GM21737 (cell line): ENCODE measurements around the gene SGCE.

Experiments used
- ATAC-seq: cut with Tn5 transposase; IDR thresholded peaks from one replicate; pipeline ENCODE4 v1.9.1; 2021; ENCODE audit warnings: mild to moderate bottlenecking, moderate library complexity; ENCODE audit not compliant: unreplicated experiment

SGCE gene

DNA sequence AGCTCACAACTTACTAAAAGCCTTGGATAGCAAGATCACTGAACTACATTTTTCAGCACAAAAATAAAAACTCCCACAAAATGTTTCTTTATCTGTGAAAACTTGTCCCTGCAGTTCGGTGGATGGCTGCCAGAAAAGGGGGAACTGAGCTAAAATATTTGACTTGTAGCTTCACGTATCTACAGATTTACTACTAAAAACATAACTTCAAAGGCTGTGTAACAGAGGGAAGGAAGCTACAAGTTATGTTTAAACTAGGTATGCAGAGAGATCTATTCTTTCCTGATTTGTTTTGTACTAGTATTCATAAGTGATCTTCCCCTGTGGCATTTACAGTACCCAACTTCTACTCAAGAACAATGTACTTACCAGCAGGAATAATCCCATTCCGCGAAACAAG is 25.1 kb downstream of the SGCE start:
- ATAC-seq: no peak

GRCh38 chr7:94623820-94624219 is 32.1 kb downstream of the SGCE start:
- ATAC-seq: no peak

DNA sequence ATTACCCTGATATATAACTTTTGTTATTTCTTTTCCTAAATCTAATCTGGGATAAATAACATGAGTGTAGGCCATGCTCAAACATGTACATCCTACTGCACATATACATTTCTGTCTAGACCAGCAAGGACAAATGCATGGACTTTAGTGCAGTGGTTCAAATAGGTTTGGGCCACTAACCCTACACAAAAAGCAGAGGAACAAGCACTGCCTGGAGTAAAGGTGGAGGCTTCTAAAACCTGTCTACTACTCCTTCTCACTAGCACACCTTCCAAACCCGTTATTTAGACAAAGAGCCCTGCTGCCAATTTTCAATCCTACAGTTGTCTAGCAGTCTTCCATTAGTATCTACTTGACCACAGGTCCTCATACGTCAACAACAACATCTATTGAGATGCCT is 34.8 kb downstream of the SGCE start:
- ATAC-seq: no peak

GRCh38 chr7:94620703-94621118 is 35.2 kb downstream of the SGCE start:
- ATAC-seq: peak; percentile 98

GRCh38 chr7:94618126-94618525 is 37.8 kb downstream of the SGCE start:
- ATAC-seq: no peak

- ATAC-seq: no peak
Measured at GRCh38 chr7:94616855-94617254, 39.1 kb downstream of the SGCE start.

DNA sequence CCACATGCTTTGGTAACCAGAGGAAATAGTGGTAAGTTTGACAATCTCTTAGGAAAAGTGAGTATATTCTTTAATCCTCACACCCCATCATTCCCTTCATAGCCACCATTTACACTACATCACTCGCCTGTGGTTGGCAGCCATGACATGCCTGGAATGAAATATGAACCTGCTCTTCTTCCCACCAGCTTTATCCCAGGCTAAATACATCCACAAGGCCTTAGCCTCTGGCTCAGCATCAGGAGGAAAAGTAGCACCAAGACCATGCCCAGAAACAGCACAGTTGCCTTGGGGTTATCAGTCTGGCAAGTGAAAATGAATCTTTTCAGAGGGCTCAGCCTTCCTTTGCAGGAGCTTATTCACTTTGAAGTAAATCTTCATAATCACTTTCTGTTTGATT is 40.3 kb downstream of the SGCE start:
- ATAC-seq: no peak

- no peak for ATAC-seq
Measured at GRCh38 chr7:94612661-94613060, 43.3 kb downstream of the SGCE start.

DNA sequence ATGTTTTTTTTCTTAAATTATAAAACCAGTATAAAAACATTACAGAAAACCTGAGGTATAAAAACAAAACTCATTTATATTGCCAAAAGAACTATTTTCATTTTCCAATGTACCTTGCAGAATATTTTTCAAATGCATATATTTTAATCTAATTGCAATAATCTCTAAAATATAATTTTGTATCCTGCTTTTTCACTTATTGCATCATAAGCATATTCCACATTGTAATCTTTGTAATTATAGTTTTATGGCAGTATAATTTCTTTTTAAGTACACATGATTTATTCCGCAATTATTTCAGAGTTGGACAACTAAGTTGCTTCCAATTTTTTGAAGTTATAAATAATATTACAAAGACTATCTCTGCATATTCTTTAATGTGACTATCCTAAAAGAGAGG is 43.7 kb downstream of the SGCE start:
- ATAC-seq: no peak

DNA sequence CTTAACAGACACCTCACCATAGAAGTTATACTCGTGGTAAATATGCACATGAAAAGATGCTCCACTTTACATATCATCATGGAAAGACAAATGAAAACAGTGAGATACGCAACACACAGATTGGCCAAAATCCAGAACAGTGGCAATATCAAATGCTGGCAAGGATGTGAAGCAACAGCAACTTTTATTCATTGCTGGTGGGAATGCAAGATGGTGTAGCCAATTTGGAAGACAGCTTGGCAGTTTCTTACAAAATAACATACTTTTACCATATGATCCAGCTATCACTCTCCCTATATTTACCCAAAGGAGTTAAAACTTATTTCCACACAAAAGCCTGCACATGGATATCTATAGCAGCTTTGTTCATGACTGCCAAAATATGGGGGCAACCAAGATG is 46.4 kb downstream of the SGCE start:
- no peak for ATAC-seq

DNA sequence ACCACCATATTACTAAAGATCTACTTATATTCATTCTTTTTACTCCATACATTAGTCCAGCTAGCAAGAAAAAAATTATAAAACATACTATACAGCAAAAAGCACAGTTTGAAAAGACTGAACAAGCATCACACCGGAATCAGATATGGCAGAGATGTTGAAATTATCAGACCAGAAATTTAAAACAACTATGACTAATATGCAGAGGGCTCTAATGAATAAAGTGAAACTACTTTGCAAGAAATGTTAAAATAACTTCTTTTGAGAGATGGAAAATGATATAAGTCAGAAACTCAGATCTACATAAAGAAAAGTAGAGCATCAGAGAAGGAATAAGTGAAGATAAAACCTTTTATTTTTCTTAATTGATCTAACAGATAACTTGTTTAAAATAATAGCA is 50.9 kb downstream of the SGCE start:
- ATAC-seq: no peak

DNA sequence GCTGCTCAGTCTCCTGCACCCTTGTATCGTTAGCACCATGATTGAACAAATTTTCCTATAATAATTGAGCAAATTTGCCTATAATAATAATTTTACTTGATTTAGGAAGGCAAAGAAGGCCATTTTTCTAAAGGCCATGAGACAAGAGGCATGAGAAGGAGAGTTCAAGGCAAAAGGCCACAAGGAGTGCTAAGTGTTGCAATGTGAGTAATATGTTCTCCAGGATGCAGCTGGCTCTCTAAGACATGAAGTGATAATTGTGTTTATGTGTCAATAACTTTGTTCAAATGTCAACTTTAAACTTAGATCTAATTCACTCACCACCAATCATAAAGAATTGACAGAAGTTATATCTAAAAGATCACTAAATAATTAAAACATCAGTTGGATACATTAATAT is 53.8 kb downstream of the SGCE start:
- no peak for ATAC-seq

- no peak for ATAC-seq
Measured at GRCh38 chr7:94600267-94600666, 55.7 kb downstream of the SGCE start.

DNA sequence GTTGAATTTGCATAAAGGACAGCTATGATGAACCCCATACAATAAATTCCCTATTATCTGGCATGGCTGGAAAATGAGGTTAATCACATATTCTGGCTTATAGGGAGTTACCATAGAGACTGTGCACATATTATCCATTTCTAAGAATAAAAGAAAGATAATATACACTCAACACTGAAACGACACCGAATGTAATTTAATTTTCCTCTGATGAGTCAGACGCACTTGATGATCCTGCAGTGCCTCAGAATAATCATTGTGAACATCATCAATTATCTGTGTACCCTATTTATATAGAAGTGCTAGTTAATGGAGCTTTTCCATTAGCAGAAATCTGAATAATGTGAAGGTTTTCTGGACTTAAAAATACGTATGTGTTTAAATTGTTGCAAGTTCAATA is 60.2 kb downstream of the SGCE start:
- no peak for ATAC-seq

- ATAC-seq: no peak
Measured at GRCh38 chr7:94594882-94595281, 61.1 kb downstream of the SGCE start.

DNA sequence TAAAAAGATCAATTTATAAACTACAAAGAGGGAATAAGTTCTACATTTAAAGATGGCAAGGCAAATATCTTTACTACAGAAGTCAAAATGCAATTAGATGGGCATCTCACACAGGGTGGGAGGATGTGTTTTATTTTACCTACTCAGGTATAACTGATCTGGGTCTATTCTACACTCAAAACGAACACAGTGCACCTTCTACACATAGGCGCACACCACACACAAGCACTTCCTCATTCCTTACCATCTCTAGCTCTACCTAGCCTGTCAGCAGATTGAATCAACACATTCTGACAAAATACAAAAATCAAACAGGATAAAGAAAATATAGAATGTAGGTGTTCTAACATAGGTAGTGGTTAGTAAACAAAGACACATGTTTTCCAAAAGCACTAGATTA is 64.8 kb downstream of the SGCE start:
- ATAC-seq: no peak

DNA sequence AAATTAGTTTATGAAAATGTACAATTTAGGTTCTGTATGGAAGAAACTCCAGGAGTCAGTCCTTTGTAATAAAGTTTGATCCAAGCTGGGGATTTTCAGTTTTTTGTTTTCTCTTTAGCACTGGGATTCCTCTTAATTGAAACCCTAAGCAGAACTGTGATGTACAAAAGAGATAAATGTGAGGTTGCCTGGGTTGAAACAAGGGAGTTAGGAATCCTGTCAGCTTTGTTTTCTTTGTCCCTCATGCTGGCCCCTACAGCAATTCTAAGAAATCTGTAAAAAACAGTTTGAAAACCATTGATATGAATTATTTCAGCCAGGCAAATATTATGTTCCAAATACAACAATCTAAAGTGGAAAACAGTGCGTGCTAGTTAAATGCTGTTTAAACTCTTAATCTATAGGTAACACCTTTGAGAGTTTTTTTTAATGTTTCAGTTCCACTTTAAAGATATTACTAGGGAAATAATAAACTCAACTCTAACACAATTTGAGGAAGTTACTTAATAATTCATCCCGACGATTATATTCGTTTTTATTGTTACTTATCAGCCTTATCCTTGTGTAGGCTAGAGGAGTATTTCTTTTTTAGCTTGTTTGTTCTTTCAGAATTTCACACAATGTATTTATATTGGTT is 65.3 kb downstream of the SGCE start:
- ATAC-seq: no peak

- ATAC-seq: no peak
Measured at GRCh38 chr7:94588075-94588474, 67.9 kb downstream of the SGCE start.

DNA sequence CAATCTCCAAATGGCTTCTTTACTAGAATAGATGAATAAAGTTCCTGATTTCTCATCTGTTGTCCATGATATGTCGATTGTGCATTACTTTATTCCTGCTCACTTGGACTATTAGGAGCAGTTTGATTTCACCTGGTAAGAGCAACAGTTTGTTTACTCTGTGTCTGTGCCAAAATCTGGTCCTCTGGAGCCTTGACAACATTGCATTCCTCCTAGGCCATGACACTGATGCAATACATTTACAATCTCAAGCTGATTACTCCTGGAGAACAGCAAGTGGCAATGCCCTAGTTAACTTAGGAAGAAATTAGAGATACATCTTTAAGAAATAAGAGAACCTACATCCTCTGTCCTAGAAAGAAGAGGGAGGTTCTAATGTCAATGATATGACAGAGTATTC is 71.8 kb downstream of the SGCE start:
- ATAC-seq: no peak

- no peak for ATAC-seq
Measured at GRCh38 chr7:94580601-94581000, 75.3 kb downstream of the SGCE start.

DNA sequence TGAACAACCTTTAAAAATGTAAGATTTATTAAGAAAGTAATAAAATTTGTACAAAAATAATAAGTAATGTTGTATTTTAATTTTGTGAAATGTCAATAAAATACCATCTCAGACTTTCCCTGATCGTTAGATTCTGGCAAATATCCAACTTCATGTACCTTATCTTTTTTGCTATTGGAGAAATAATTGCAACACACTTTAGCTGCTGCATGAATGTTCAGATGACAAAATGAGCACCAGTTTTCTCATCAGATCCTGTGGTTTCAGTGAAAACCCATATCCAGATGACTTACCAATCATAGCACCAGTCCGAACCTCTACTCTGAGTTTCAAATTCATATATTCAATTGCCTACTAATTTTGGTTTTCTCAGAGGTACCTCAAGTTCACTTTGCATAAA is 76.5 kb downstream of the SGCE start:
- no peak for ATAC-seq

GRCh38 chr7:94578614-94579013 is 77.3 kb downstream of the SGCE start:
- no peak for ATAC-seq

- no peak for ATAC-seq
Measured at GRCh38 chr7:94577357-94577756, 78.6 kb downstream of the SGCE start.

DNA sequence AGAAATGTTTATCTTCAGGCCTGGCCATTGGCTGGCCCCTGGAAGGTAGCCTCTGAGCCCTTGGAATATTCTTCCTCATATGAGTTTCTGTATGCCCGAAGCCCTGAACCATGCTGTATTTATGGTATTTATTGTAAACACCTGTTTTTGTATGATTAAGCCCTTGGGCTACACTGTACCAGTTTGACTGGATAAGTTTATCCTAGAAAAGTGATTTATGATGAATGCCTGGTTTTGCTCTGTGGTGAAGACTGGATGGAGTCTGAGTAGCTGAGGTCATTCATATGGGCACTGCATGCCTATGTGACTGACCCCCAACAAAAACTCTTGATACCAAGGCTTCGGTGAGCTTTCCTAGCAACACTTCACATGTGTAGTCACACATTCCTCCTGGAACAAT is 79.6 kb downstream of the SGCE start:
- ATAC-seq: no peak
